Lung (tissue), 12 donors: Measurements from ENCODE around the gene IL9. TPM values are rescaled to one million over a fixed set of nuclear protein-coding genes. Genes with fewer than 3 reads are reported as not detected.

ENCODE experiments used
- ATAC-seq: fragments of 200-7000 bp; cut with Tn5 transposase; one replicate; pipeline ENCODE4 v1.9.1; 2020; ENCODE audit warnings: moderate number of reproducible peaks; ENCODE audit not compliant: insufficient read depth, low FRiP score
- DNase-seq, 3 donors: peaks; one replicate each; pipeline ENCODE4 v3.0.0-alpha.2; 2013 to 2017
- H3K27ac ChIP-seq, 2 donors: one replicate each; pipeline ENCODE4 v1.5.1; 2013; ENCODE audit warnings: mild to moderate bottlenecking in 2 of 2, moderate library complexity in 2 of 2, control low read depth in 1 of 2, inconsistent platforms in 1 of 2, low read depth in 1 of 2, low read length in 1 of 2
- H3K27me3 ChIP-seq, 3 donors: one replicate each; pipeline ENCODE4 v1.5.1; 2013; ENCODE audit warnings: low read length in 2 of 3; ENCODE audit not compliant: control insufficient read depth in 3 of 3, insufficient read depth in 3 of 3
- H3K36me3 ChIP-seq, 4 donors: one replicate each; pipeline ENCODE4 v1.5.1; 2013; ENCODE audit warnings: low read length in 4 of 4, mild to moderate bottlenecking in 1 of 4, moderate library complexity in 1 of 4; ENCODE audit not compliant: control insufficient read depth in 4 of 4, insufficient read depth in 4 of 4
- H3K4me1 ChIP-seq, 5 donors: one replicate each; pipeline ENCODE4 v1.5.1; 2013; ENCODE audit warnings: low read length in 5 of 5, mild to moderate bottlenecking in 2 of 5, moderate library complexity in 1 of 5; ENCODE audit not compliant: control insufficient read depth in 5 of 5, insufficient read depth in 5 of 5
- H3K4me3 ChIP-seq: one replicate; pipeline ENCODE4 v1.5.1; 2013; ENCODE audit warnings: mild to moderate bottlenecking, control low read depth, moderate library complexity
- H3K9ac ChIP-seq, 2 donors: one replicate each; pipeline ENCODE4 v1.5.1; 2013; ENCODE audit warnings: low read length in 2 of 2, control low read depth in 1 of 2; ENCODE audit not compliant: insufficient read depth in 1 of 2
- H3K9me3 ChIP-seq, 4 donors: one replicate each; pipeline ENCODE4 v1.5.1; 2013; ENCODE audit warnings: low read length in 3 of 4, mild to moderate bottlenecking in 1 of 4, moderate library complexity in 1 of 4; ENCODE audit not compliant: control insufficient read depth in 4 of 4, insufficient read depth in 3 of 4
- CTCF ChIP-seq: IDR thresholded peaks from 2 replicates; pipeline ENCODE4 v1.5.1; 2012; ENCODE audit warnings: mild to moderate bottlenecking; ENCODE audit errors: control extremely low read depth, extremely low read depth
- WGBS, 2 donors: extraction: QIAGEN DNeasy Blood & Tissue Kit; methylation state at CpG; one replicate each; pipeline ENCODE4 v1.1.7; 2013; 5-methylcytosine and 5-hydroxymethylcytosine counted together
- polyA plus RNA-seq, 2 donors: library from polyadenylated mRNA; stranded (reverse); fragments of 200-250 nt; gene quantifications; one replicate each; pipeline ENCODE4 v1.2.1, GENCODE V29; 2013
- total RNA-seq, 2 donors: library from RNA; depleted of rRNA in 1 of 2; stranded (reverse); fragments of >200 nt in 1 of 2; gene quantifications; one replicate each; pipeline ENCODE4 v1.2.1, GENCODE V29; 2014 to 2021
- donor health status: control.
- donor health status: control.
- donor health status: Bipolar disorder and iron deficiency.
- donor health status: healthy.
- donor health status: DM: yes; HTN: yes; CAD: no.

IL9 gene
- total and polyA plus RNA-seq, 4 donors, result not detected

- no peak overlapping the region for H3K9ac ChIP-seq
- peak overlapping the region in 1 of 2 donors; percentile 63 for H3K27ac ChIP-seq
- peaks cover 0 to 5% (median 0%) of the 10 kb centered on the region in 3 donors for H3K27me3 ChIP-seq
- WGBS, 2 donors, result 69 to 75% methylated on average over 3 of the region's 3 CpGs
- no peak overlapping the region for H3K4me3 ChIP-seq
- no peak for ATAC-seq
- peaks cover 0 to 2% (median 0%) of the 10 kb centered on the region in 4 donors for H3K9me3 ChIP-seq
- peaks cover 0 to 6% (median 0%) of the 10 kb centered on the region in 5 donors for H3K4me1 ChIP-seq
- TF ChIP-seq CTCF, result no peak
- H3K36me3 ChIP-seq, result no peaks in the 10 kb centered on the region
- DNase-seq, result no peak
These were observed 30.9 kb downstream of the IL9 start for GRCh38 chr5:135864503-135865435.

GRCh38 chr5:135862744-135863143, 32.9 kb downstream of the IL9 start:
- no peak for TF ChIP-seq CTCF
- DNase-seq, result no peak
- Histone ChIP-seq H3K9ac (no peak overlapping the region), H3K4me3 (no peak overlapping the region), H3K36me3 (no peaks in the 10 kb centered on the region), H3K4me1 (peaks cover 0 to 6% (median 0%) of the 10 kb centered on the region in 5 donors), H3K27me3 (peaks cover 0 to 2% (median 0%) of the 10 kb centered on the region in 3 donors), H3K27ac (no peak overlapping the region), H3K9me3 (peaks cover 0 to 2% (median 0%) of the 10 kb centered on the region in 4 donors)
- ATAC-seq, result no peak
- WGBS, 2 donors, result 96 to 98% methylated on average over 2 of the region's 2 CpGs

- Histone ChIP-seq H3K27me3 (peaks cover 0 to 2% (median 0%) of the 10 kb centered on the region in 3 donors), H3K9ac (no peak overlapping the region), H3K27ac (no peak overlapping the region), H3K36me3 (no peaks in the 10 kb centered on the region), H3K4me1 (peaks cover 0 to 6% (median 0%) of the 10 kb centered on the region in 5 donors), H3K4me3 (no peak overlapping the region), H3K9me3 (peaks cover 0 to 3% (median 0%) of the 10 kb centered on the region in 4 donors)
- DNase-seq (no peak), ATAC-seq (no peak)
- TF ChIP-seq CTCF, result no peak
These were observed 33.6 kb downstream of the IL9 start for GRCh38 chr5:135862086-135862485.
